Measurements from ENCODE around the gene SHC4.
"Not testable (repeated sequence)": the region's sequence is repeated elsewhere in the genome, so short reads cannot be mapped to it uniquely, and the experiment has no call there.

SHC4 gene

GRCh38 chr15:48970926-48971325 is 7.2 kb upstream of the SHC4 start:
- not testable (repeated sequence) for H3K4me3 ChIP-seq, H3K27ac ChIP-seq

- no peak overlapping the region for H3K4me3 ChIP-seq
- H3K27ac ChIP-seq = no peak overlapping the region
Measured at GRCh38 chr15:48968066-48968465, 4.3 kb upstream of the SHC4 start.

- no peak overlapping the region for H3K27ac ChIP-seq
- no peak overlapping the region for H3K4me3 ChIP-seq
Measured at GRCh38 chr15:48967336-48967735, 3.6 kb upstream of the SHC4 start.

- H3K4me3 ChIP-seq = no peak overlapping the region
- no peak overlapping the region for H3K27ac ChIP-seq
Measured at GRCh38 chr15:48966595-48967301, 3.0 kb upstream of the SHC4 start.

- Histone ChIP-seq H3K4me3 (no peak overlapping the region), H3K27ac (no peak overlapping the region)
Measured at GRCh38 chr15:48965972-48966371, 2.3 kb upstream of the SHC4 start.

- Histone ChIP-seq H3K27ac (no peak overlapping the region), H3K4me3 (no peak overlapping the region)
Measured at GRCh38 chr15:48964898-48965297, 1.2 kb upstream of the SHC4 start.

- peak overlapping the region in 3 of 21 experiments; percentile 5 to 36 (median 32) for H3K27ac ChIP-seq
- H3K4me3 ChIP-seq = peak overlapping the region; percentile 23 to 43 (median 31)
Measured at GRCh38 chr15:48962662-48963523, 826 bp downstream of the SHC4 start.

GRCh38 chr15:48955967-48956366 is 7.8 kb downstream of the SHC4 start:
- Histone ChIP-seq H3K4me3 (no peak overlapping the region), H3K27ac (no peak overlapping the region)

- no peak overlapping the region for H3K27ac ChIP-seq
- no peak overlapping the region for H3K4me3 ChIP-seq
Measured at GRCh38 chr15:48955370-48955769, 8.3 kb downstream of the SHC4 start.

GRCh38 chr15:48954538-48954937 is 9.2 kb downstream of the SHC4 start:
- Histone ChIP-seq H3K27ac (no peak overlapping the region), H3K4me3 (no peak overlapping the region)

- H3K4me3 ChIP-seq = no peak overlapping the region
- no peak overlapping the region for H3K27ac ChIP-seq
Measured at GRCh38 chr15:48946840-48947187, 16.9 kb downstream of the SHC4 start.

- no peak overlapping the region for H3K27ac ChIP-seq
- no peak overlapping the region for H3K4me3 ChIP-seq
Measured at GRCh38 chr15:48946074-48946839, 17.5 kb downstream of the SHC4 start.

- Histone ChIP-seq H3K4me3 (no peak overlapping the region), H3K27ac (no peak overlapping the region)
Measured at GRCh38 chr15:48945386-48945785, 18.3 kb downstream of the SHC4 start.

GRCh38 chr15:48941904-48942303 is 21.8 kb downstream of the SHC4 start:
- no peak overlapping the region for H3K27ac ChIP-seq

GRCh38 chr15:48940508-48940907 is 23.2 kb downstream of the SHC4 start:
- H3K27ac ChIP-seq = peak overlapping the region in 1 of 21 experiments; percentile 2
- no peak overlapping the region for H3K4me3 ChIP-seq

More at GRCh38 chr15:48941904-48942303, 21.8 kb downstream of the SHC4 start:
- no peak overlapping the region for H3K4me3 ChIP-seq

- H3K27ac ChIP-seq = peak overlapping the region in 1 of 21 experiments; percentile 7
Measured at GRCh38 chr15:48939648-48940047, 24.1 kb downstream of the SHC4 start.

GRCh38 chr15:48937886-48938285 is 25.8 kb downstream of the SHC4 start:
- Histone ChIP-seq H3K27ac (no peak overlapping the region), H3K4me3 (no peak overlapping the region)

More at GRCh38 chr15:48939648-48940047, 24.1 kb downstream of the SHC4 start:
- H3K4me3 ChIP-seq = no peak overlapping the region

GRCh38 chr15:48936666-48937065 is 27.1 kb downstream of the SHC4 start:
- H3K27ac ChIP-seq = peak overlapping the region in 4 of 21 experiments; percentile 31 to 65 (median 50)
- no peak overlapping the region for H3K4me3 ChIP-seq

- Histone ChIP-seq H3K27ac (no peak overlapping the region), H3K4me3 (no peak overlapping the region)
Measured at GRCh38 chr15:48935236-48935635, 28.5 kb downstream of the SHC4 start.

- H3K4me3 ChIP-seq = no peak overlapping the region
- H3K27ac ChIP-seq = no peak overlapping the region
Measured at GRCh38 chr15:48930735-48931134, 33.0 kb downstream of the SHC4 start.

Measured in skin epidermis (tissue), 12 donors.